Activated CD8-positive, alpha-beta memory T cell treated with anti-CD3 and anti-CD28 coated beads, Interleukin-2, amount 50 U/mL, for 1 hour (primary cell): ENCODE measurements around the gene SIX1.

ENCODE experiments used
- DNase-seq: peaks from one replicate; pipeline ENCODE4 v3.0.0-alpha.2; 2020; ENCODE audit errors: extremely low read depth

Gene SIX1

DNA sequence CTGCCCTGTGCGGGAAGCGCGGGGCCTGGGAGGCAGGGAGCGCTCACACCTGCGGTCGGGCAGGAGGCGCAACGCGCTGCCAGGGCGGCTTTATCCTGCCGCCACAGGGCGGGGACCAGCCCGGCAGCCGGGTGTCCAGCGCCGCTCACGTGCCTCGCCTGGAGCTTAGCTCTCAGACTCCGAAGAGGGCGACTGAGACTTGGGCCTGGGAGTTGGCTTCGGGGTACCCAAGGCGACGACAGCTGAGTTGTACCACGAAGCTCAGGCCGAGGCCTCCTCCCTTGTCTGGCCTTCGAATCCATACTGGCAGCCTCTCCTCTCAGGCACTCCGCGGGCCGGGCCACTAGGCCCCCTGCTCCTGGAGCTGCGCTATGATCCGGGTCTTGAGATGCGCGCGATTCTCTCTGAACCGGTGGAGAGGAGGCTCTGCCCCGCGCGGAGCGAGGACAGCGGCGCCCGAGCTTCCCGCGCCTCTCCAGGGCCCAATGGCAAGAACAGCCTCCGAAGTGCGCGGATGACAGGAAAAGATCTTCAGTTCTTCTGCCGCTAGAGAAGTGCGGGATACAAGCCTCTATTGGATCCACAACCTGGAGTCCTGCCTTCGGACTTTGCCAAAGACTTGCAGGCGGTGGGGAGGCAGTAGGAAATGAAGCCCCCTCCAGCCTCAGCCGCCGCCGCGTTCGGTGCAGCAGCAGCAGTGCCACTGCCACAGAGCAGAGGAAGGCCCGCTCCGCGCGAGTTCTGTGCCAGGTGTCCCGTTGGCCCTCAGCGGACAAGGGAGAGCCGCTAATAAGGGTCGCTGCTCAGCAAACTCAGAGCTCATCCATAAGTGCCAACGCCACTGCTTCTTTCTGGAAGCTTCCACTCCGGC is 6.8 kb downstream of the SIX1 start:
- no peak for DNase-seq

DNA sequence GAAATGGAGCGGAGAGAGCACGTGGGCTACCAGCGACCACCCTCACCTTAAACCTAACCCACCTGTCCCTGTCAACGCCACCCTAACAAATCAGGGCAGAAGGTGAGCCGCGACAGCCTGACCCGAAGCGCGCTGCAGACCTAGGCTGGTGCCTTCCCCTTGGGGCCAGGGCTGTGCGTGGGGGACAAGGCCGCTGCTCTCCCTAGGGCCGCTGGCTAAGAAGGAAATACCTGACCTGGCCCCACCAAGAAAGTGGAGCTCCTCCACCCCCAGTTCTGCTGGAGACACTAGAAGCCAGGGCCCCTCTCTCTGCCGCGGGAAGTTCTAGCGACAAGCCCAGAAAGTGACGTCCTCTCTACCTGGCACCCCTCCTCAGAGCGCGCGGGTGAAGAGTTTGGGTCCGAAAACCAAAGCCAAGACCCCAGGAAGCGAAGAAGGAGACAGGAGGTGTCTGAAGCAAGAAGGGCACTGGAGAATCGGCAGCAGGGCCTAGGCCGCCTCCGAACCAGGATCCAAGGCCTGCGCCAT is 7.5 kb downstream of the SIX1 start:
- no peak for DNase-seq

DNA sequence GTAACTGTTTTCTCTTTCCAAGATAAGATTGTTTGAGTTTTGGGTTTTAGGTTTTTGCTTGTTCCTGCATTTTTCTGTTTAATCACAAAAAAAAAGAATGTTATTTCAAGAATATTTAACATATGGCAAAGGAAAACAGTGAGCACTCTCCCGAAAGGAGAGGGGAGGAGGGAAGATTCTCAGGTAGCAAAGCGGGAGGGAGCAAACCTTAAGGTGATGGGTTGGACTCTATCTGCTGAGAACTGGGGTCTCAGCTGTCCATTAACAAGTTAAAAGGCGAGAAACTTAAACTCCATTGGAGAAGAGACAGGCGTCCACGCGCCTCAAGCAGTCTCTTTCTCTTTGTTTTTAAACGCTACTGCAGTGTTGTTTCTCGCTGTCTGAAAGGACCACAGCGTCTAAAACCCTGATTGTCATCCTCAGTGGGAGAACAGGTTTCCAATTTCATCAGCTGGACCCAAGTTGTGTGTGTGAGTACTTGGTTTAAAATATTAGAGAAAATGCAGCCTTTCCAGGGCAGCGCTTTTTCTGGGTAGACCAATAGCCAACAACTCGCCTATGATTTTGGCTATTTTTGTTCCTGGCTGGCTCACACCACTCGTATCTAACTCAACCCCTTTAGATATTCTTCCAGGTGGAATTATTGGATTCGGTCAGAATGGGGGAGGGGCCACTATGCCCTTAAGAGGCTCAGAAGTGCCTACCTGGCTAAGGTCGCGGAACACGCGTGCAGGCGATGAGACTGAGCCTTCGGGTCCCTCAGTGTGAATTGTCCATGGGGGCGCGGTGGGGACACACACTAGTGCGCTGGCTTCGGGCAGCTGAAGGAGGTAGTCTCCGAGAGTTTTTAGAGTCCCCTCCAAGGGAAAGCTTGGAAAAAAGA is 8.2 kb downstream of the SIX1 start:
- no peak for DNase-seq

DNA sequence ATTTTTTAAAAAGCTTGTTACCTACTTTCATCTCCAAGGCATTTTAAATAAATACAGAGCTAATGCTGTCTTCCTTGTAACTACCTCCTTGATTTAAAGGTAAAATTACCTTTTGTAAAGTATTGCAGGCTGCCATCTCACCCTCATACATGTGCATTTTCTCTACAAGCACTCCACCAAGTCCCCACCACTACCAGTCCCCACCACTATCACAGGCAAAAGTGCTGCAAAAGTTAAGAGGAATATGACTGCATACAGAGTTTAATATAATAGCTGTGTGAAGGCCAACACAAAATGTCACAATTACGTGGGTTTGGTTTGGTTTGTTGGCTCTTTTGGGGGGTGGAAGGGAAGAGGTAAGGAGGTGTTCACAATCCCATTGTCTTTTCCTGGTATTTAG is 9.6 kb downstream of the SIX1 start:
- no peak for DNase-seq

DNA sequence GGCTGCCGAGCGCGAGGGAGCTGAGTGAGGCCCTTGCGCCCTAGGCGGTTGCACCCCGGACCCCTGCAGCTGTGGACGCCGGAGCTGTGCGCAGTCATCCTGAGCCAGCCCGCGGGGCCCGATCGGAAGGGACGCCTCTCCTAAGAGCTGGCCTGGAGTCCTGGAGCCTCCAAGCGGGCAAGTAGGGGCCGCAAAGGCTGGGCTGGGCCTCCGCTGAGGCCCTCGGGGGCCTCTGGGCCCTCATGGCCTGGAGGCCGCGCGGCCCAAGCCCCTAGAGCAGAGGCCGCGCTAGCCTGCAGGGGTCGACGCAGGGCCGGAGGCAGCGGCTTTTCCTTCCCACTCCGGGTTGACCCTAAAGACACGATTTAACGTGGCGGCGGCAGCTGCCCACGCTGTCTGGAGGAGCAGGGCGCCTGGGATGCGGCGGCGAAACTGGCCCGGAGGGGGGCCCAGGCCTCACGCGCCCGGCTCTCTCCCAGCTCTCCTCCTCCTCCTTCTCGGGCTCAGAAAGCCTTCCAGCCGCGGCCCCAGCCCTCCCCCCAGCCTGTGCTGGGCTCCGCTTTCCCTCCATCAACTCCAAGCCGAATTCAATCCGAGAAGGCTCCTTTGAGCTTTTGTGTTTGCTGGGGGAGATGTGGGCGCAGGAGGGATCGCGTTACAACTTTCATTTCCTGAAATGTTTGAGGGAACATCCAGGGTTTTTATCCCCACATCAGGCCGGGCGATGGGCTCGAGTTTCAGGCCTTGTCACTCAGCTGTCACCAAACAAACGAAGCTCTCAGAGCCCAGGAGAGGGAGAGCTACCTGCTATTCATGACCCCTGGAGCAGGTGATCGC is 11.6 kb downstream of the SIX1 start:
- DNase-seq, result no peak

DNA sequence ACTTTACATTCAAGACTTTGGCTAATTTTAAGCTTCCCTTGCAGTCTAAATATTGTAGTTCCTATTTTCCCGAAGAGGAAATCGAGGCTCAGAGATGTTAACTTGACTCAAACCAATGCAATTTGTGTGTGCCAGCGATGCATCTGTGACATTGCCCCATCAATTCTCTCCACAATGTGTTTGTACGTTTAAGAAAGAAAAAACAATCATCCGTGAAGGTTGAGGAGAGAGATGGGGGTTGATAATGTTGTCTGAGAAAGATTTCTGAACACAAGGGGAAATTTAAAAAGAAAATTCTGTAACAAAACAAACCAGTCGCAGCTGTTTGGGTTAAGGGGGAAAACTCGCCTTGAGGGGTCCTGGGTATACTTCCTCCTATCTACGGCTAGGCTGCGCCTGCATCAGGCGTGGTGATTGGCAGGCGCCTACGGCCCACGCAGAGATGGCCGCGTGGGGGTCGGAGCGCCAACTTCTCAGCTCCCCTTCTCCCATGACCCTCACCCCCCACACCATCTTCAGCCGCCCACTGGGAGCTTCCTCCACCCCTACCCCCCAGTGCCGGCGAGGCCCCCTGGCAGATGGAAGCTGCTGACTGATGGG is 12.3 kb downstream of the SIX1 start:
- no peak for DNase-seq

DNA sequence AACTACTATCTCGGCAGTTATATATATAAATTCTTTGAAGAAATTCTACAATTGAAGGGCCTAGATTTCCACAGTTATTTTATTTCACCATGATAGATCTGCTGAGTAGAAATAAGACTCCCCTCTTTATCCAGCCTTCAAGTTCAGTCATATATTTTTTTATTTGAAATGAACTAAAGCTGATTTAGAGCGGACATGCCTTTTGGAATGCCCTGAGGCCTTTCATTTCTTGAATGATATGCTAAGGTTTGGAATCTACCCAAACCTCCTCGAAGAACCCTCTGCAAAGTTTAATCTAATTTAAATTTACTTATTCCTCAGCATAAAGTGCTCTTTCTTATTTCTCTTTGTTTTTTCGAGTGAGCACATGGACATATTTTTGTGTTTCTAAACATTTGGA is 15.1 kb downstream of the SIX1 start:
- no peak for DNase-seq

DNA sequence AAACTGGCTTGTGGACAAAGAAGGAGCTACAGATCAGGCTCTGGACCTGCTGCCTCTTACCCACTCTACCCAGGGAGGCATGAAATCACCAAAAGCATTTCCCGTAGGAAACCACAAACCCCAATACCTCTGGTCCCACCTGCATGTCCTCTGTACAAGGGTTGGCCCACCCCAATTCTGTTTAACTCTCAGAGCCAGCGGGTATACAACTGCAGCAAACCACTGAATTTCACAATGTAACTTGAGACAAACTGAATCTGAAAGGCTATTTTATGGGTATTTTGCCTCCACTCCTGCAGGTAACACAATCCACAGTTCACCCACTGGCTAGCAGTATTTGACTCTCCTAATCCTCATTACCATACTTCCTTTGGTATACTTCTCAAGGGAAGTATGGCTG is 16.5 kb downstream of the SIX1 start:
- no peak for DNase-seq

DNA sequence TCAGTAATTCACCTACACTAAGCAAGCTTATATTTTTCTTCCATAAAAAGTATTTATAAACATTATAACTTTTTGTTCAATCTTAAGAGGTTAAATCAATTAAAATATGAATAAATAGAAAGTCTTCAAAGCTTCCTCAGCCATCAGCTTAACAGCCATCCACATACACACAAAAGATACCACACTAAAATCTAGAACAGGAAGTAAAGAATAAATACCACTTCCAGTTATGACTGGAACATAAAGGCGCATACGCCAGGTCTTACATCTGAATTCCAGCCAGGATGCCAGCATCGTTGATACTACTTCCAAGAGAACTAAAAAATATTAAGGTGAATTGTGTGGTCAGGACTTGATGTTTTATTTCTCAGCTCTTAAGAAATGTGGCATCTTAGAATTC is 17.0 kb downstream of the SIX1 start:
- no peak for DNase-seq

DNA sequence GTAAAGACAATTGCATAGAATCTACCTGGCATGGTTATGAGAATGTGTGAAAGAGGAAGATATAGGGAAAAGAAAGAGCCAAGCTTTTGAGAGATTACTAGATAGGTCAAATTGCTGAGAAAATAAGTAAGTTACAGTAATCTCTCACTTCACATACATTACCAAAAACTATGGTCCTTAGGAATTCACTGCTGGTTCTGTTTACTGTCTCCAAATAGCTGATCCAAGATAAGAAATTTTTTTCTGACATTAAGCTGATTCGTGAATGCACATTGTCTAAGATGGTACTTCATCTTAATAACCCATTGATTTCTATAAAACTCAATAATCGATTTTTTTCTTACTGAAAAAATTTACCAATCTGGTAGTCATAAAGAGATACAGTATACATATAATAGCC is 17.4 kb downstream of the SIX1 start:
- DNase-seq, result no peak

DNA sequence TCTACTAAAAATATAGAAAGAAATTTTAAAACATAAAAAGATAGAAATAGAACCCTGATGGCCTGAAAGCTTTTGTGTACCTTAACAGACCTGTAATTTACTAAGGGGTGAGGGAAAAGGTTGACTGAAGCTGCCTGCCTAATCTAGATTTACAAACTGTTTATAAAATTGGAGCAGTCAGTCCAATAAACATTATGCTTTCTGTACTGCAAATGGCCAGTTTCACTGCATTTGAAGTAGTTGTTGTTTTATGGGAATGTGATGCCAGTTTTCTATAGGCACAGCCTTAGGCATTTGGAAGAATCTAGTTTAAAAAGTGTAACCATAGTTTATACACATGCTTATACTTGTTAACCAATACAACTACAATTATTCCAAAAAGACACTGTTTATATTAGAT is 19.1 kb downstream of the SIX1 start:
- no peak for DNase-seq

DNA sequence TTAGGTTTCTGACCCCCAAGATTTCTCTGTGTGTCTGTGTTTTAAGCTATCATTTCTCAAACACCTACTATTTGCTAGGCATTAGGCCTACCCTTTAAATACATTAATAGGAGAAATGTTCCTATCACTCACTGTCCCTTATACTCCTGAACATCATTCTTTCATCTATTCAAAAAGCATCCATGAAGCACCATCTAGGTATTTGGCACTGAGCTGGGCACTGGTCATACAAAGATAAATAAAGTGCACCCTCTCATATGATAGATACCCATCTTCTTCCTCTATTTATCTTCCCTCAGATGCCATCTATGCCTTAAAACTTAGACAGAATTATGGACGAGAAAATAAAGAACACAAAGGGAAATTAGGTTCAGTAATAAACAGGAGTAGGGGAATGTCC is 20.4 kb downstream of the SIX1 start:
- no peak for DNase-seq

DNA sequence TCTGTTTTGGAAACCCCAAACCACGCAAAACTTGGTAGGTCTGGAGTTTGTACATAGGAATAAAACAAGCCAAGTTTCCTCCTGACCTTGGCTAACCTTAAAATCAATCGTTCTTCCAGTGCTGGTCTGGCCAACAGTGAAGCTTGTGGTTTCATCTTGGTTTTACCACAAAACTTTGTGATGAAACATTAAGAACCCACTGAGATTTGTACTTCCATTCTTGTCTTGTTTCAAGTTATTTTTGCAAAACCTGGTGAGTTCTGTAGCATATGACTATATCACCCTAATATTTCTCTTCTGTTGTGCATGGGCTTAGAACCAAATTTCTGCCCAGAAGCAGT is 26.4 kb downstream of the SIX1 start:
- DNase-seq, result no peak

DNA sequence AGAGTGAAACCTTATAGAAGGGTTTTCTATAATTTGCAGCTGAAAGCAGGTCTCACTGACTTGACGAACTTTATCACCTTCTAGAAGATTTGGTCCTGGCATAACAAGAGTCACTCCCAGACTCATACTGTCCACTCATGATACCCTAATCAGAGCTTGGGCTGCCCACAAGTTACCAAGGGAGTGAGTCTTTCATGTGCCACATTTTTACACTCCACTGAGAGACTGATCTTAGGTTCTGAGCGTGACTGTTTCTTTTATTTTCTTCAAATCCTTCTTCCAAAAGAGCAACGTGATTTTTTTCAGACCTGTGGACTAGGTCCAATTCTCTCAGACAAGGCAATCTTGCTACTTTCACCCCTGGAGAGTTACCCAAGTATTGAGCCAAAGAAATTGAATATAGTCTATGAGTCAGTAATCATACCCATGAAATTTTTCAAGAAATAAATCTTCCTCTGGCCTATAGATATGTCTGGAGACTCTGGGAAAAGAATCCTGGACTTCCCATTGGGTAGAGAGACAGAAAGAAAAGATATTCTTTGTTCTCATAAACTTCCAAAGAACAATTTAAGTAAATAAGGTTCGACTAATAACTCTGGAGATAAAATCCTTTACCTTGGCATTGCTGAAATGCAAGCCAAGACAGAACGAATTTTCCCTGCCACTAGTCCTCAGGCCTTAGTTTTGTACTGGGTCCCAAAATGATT is 26.9 kb downstream of the SIX1 start:
- DNase-seq, result no peak

DNA sequence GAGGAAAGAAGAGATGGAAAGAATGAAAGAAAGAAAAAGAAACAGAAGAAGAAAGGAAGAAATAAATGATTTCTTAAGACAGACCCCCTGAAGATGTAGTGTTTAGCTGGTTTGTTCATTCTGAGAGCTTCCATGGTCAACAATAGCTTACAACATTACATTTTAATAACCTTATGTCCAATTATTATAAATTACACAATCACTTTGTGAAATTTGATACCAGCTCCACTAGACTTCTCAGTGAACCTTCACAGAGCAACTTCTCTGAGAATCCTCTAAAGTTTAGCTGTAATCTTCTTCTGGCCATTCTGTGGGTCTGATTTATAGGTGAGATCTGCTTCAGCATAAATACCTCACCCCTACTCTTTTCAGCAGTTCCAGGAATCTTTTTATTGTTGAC is 27.9 kb downstream of the SIX1 start:
- no peak for DNase-seq

DNA sequence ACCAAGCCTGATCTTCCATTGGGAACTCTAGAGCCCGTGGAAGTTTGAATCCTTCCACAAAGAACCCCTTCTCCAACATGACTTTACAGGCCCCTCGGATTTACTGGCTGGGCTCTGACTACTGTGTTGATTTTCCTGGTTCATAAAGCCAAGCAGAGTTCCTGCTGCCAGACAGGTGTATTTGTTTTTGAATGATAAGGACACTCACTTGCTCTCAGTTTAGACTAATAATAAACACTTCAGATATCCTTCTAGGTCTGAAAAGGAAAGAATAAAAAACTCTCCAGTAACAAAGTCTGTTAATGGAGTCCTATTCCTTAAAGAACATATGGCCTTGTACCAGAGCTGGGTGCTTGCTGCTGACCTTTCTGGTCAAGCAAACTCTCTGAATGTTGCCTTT is 31.0 kb downstream of the SIX1 start:
- DNase-seq, result no peak

DNA sequence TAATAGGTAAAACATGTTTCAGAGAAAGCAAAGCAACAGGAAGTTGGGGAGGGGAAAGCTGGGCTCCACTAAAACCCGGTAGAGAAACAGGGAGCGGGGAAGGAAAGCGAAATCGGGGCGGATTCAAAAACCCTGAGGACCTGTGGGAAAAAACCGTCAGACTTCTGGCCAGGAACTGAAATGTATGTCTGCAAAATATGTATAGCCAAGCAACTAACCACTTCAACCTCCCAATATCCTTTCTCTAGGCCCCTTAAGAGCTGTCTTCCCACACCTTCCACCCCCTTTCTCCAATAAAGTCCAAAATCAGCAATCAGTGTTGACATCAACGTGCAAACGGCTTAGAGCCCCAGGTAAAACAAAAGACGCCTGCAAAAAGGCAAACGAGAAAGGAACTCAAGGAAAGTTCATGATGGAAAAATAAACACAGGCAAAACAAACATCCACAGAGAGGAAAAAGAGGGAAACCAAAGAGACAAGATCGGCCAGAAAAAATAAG is 32.8 kb downstream of the SIX1 start:
- no peak for DNase-seq

DNA sequence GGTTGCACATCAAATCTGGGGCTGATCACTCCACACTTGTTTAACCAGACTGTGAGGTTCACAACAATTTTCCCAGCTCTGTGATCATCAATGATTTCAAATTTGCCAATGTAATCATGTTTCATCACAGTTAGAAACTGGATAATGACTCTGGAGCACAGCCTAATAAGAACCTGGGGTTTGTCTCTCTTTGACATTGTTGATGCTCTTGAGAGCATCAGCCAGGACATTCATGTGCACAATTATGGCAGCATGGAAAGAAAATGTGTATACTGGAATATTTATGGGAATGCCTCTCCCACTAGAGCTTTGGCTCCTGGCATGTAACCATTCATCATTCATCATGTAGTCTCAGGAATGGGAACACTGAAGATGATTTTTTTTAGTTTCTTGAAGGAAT is 47.0 kb downstream of the SIX1 start:
- DNase-seq, result no peak

DNA sequence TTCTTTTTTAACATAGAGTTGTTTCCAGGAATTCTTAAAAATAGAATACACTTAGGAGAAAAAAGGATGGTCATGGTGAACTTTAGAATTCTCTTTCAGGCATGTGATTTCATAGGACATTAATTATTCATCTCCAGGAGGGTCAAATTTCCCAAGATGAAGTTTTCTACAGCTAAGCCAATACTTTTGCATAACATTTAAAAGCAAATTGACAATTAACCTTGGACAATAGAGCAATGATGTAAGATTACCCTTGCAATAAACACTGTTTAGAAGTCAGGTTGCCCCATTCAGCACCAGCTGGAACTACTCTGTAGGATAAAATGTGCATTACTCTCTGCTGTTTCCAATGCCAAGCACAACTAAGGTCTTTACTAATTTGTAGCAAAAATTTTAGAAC is 49.5 kb downstream of the SIX1 start:
- DNase-seq, result no peak

DNA sequence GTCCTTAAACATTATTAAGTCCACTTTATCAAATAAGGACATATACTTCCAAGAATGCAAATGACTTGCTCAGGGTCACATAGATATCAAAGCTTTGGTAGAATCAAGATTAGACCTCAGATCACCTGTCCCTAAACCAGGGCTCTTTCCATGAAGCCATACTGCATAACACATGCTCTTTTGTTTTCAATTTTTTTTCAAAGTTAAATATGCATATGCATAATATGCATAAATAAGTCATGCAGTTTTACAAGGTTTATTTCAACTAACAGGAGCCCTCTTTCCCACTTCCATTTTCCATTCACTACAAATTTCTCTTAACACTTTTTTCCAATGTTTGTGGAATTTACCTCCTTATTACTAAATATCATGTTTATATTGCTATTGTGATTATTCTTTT is 53.1 kb downstream of the SIX1 start:
- no peak for DNase-seq

DNA sequence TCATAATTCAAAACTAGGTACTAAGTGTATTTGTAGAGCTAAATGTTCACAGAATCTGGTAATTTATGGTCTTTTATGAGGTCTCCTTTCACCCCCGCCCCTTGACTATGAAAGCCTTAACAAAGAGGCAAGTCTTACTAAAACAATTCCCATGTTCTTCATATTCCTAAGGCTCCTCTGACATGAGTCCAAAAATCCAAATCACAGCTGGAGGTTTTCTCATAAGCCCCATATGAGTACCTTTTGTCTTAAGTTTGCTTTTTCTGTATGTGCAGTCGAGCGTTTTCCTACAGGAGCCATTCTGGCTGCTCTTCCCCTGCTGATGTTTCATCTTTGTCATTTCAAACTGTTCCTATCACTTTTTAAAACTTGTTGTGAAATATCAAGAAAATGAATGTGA is 55.2 kb downstream of the SIX1 start:
- no peak for DNase-seq
